GM12801 (cell line): Measurements from ENCODE around the gene EDN1.

Experiments
- CTCF ChIP-seq: IDR thresholded peaks from one replicate; pipeline ENCODE4 v1.5.1; 2011; ENCODE audit warnings: control low read depth; ENCODE audit not compliant: insufficient read length; ENCODE audit errors: extremely low read depth

EDN1 gene

GRCh38 chr6:12279322-12280091 is 10.7 kb upstream of the EDN1 start:
- no peak for TF ChIP-seq CTCF

GRCh38 chr6:12280458-12280857 is 9.7 kb upstream of the EDN1 start:
- no peak for TF ChIP-seq CTCF

- no peak for TF ChIP-seq CTCF
Measured at GRCh38 chr6:12280902-12281301, 9.3 kb upstream of the EDN1 start.

GRCh38 chr6:12283904-12284303 is 6.3 kb upstream of the EDN1 start:
- TF ChIP-seq CTCF = no peak

GRCh38 chr6:12286373-12287110 is 3.6 kb upstream of the EDN1 start:
- no peak for TF ChIP-seq CTCF

GRCh38 chr6:12288211-12288618 is 1.9 kb upstream of the EDN1 start:
- TF ChIP-seq CTCF = no peak

- TF ChIP-seq CTCF = no peak
Measured at GRCh38 chr6:12288914-12289313, 1.2 kb upstream of the EDN1 start.
